Immature natural killer cell (primary cell): Measurements from ENCODE around the gene TELO2. TPM values are rescaled to one million over a fixed set of nuclear protein-coding genes. Genes with fewer than 3 reads are reported as not detected.

Experiments
- DNase-seq, 3 donors: peaks; one replicate each; pipeline ENCODE4 v3.0.0; 2022; ENCODE audit warnings: mixed read lengths in 1 of 3
- H3K27ac Mint-ChIP-seq, 6 donors: one replicate each; pipeline ENCODE4 v1.8.0; 2020; ENCODE audit warnings: mixed read lengths in 6 of 6, mild to moderate bottlenecking in 5 of 6, inconsistent platforms in 4 of 6, moderate library complexity in 3 of 6
- H3K27me3 Mint-ChIP-seq, 3 donors: one replicate each; pipeline ENCODE4 v1.8.0; 2020 to 2021; ENCODE audit warnings: low read depth in 3 of 3, mild to moderate bottlenecking in 3 of 3, mixed read lengths in 3 of 3, moderate library complexity in 3 of 3, inconsistent platforms in 1 of 3
- H3K36me3 Mint-ChIP-seq, 3 donors: one replicate each; pipeline ENCODE4 v1.8.0; 2020; ENCODE audit warnings: mixed read lengths in 3 of 3, inconsistent platforms in 2 of 3, mild to moderate bottlenecking in 2 of 3
- H3K4me1 Mint-ChIP-seq, 2 donors: one replicate each; pipeline ENCODE4 v1.8.0; 2020; ENCODE audit warnings: inconsistent platforms in 2 of 2, mild to moderate bottlenecking in 2 of 2, mixed read lengths in 2 of 2, moderate library complexity in 1 of 2
- H3K4me3 Mint-ChIP-seq, 5 donors: one replicate each; pipeline ENCODE4 v1.8.0; 2020; ENCODE audit warnings: mild to moderate bottlenecking in 5 of 5, mixed read lengths in 5 of 5, inconsistent platforms in 3 of 5, moderate library complexity in 3 of 5
- H3K9me3 Mint-ChIP-seq, 6 donors: one replicate each; pipeline ENCODE4 v1.8.0; 2020; ENCODE audit warnings: mild to moderate bottlenecking in 6 of 6, mixed read lengths in 6 of 6, inconsistent platforms in 4 of 6, moderate library complexity in 3 of 6
- polyA plus RNA-seq, 3 donors: library from polyadenylated mRNA; unstranded; fragments of 300-500 nt; fragmentation: Illumina TruSeq; gene quantifications; one replicate each; pipeline ENCODE4 v1.2.3, GENCODE V29; 2021

Gene TELO2
- polyA plus RNA-seq, 3 donors from 2014 or later = 12.0 to 16.4 (median 12.3) TPM

- Mint-ChIP-seq H3K27me3 (peaks cover 2% of the 10 kb centered on the region in 3 donors), H3K9me3 (no peaks in the 10 kb centered on the region), H3K36me3 (no peaks in the 10 kb centered on the region), H3K27ac (no peak overlapping the region), H3K4me1 (peaks cover 18 to 35% of the 10 kb centered on the region in 2 donors), H3K4me3 (no peak overlapping the region)
- DNase-seq = no peak
Observed at GRCh38 chr16:1531638-1531910, 38.4 kb downstream of the TELO2 start.

DNA sequence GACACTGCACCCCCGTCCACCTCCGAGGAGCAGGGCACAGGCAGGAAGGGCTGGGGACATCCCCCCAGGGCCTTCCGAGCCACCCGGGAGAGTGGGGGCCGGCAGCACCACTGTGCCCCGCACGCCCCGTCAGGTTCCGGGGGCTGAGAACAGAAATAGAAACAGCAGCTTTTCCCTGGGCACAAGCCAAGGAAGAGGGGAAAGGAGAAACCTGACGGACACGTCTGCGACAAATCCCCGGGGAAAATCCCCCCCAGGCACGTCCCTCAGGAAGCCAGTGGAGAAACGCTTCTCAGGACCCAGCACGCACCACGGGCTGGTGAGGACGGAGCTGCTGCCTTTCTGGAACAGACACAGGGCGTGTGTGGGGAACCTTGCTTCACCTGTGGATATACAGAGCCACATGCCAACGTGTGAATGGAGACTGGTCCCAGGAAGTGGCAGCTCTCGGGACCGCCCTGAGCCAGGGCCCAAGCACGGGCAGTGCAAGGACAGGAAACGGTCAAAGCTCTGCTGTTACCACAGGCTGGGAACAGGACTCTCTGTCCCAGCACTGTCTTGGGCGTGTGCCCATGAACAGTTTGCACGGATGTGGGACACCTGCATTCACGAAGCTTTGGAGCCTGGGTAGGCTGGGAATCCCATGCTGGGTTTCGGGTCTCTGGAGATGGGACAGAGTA is 39.1 kb downstream of the TELO2 start:
- H3K4me1 Mint-ChIP-seq = peaks cover 24 to 38% of the 10 kb centered on the region in 2 donors
- H3K36me3 Mint-ChIP-seq = no peaks in the 10 kb centered on the region
- H3K4me3 Mint-ChIP-seq = peak overlapping the region in 1 of 5 donors; percentile 91
- H3K9me3 Mint-ChIP-seq = no peaks in the 10 kb centered on the region
- peak overlapping the region in 3 of 6 donors; percentile 7 to 85 (median 31) for H3K27ac Mint-ChIP-seq
- DNase-seq = no peak
- peaks cover 2% of the 10 kb centered on the region in 3 donors for H3K27me3 Mint-ChIP-seq

DNA sequence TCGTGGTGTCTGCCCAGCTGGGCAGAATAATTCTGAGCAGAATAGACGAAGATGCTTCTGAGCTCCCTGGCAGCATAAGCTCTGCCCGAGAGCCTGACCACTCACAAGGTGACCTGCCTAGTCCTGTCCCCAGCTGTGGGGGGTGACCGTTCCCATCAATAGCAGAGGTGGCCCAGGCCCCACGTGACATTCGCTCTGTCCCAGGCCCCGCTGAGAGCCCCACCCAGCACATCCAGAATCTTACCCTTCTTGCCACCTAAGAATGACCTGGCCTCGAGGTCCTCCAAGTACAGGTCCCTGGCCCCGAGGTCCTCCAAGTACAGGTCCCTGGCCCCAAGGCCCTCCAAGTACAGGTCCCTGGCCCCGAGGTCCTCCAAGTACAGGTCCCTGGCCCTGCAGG is 39.6 kb downstream of the TELO2 start:
- H3K9me3 Mint-ChIP-seq = no peaks in the 10 kb centered on the region
- no peaks in the 10 kb centered on the region for H3K36me3 Mint-ChIP-seq
- DNase-seq = no peak

DNA sequence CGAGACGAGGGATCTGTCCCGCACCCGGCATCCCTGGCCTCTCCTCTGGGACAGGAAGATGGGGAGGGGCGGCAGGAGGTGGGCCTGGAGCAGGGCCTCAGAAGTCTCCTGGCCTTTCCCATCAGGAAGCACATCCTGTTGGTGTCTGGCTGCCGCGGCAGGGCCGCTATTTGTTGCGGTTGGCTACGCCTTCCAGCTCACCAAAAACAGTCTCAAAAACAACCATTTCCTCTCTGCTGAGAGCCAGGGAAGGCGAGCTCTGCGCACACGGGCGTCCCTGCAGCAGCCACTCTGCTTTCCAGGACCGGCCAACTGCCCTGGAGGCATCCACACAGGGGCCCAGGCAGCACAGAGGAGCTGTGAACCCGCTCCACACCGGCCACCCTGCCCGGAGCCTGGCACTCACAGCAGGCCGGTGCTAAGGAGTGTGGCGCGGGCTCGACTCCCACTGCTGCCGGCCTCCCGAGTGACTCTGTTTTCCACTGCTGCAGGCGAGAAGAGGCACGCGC is 40.3 kb downstream of the TELO2 start, which contains the start of gene TMEM204:
Gene TMEM204 (plus strand): TSS at position 224 of the 509 bp plus-strand sequence. CDS start 610 bp downstream, outside the sequence.
- Mint-ChIP-seq H3K9me3 (no peaks in the 10 kb centered on the region), H3K27ac (peak within 1 kb of the TSS; percentile 24 to 85 (median 71)), H3K27me3 (peaks cover 2% of the 10 kb centered on the region in 3 donors), H3K4me3 (peak within 1 kb of the TSS; percentile 78 to 91 (median 90)), H3K4me1 (peaks cover 37 to 46% of the 10 kb centered on the region in 2 donors), H3K36me3 (no peaks in the 10 kb centered on the region)
- peak; percentile 28 to 31 (median 29) for DNase-seq

More for the DNA sequence above, 39.6 kb downstream of the TELO2 start:
- H3K4me3 Mint-ChIP-seq = peak overlapping the region in 3 of 5 donors; percentile 86 to 91 (median 90)
- H3K27me3 Mint-ChIP-seq = peaks cover 2% of the 10 kb centered on the region in 3 donors
- peaks cover 30 to 43% of the 10 kb centered on the region in 2 donors for H3K4me1 Mint-ChIP-seq
- H3K27ac Mint-ChIP-seq = peak overlapping the region in 5 of 6 donors; percentile 7 to 85 (median 31)

GRCh38 chr16:1534021-1535020 is 41.2 kb downstream of the TELO2 start:
- no peak for DNase-seq
- Mint-ChIP-seq H3K4me1 (peaks cover 39 to 52% of the 10 kb centered on the region in 2 donors), H3K27me3 (peaks cover 2% of the 10 kb centered on the region in 3 donors), H3K9me3 (no peaks in the 10 kb centered on the region), H3K36me3 (no peaks in the 10 kb centered on the region), H3K27ac (peak overlapping the region; percentile 68 to 88 (median 78)), H3K4me3 (peak overlapping the region; percentile 78 to 91 (median 90))

DNA sequence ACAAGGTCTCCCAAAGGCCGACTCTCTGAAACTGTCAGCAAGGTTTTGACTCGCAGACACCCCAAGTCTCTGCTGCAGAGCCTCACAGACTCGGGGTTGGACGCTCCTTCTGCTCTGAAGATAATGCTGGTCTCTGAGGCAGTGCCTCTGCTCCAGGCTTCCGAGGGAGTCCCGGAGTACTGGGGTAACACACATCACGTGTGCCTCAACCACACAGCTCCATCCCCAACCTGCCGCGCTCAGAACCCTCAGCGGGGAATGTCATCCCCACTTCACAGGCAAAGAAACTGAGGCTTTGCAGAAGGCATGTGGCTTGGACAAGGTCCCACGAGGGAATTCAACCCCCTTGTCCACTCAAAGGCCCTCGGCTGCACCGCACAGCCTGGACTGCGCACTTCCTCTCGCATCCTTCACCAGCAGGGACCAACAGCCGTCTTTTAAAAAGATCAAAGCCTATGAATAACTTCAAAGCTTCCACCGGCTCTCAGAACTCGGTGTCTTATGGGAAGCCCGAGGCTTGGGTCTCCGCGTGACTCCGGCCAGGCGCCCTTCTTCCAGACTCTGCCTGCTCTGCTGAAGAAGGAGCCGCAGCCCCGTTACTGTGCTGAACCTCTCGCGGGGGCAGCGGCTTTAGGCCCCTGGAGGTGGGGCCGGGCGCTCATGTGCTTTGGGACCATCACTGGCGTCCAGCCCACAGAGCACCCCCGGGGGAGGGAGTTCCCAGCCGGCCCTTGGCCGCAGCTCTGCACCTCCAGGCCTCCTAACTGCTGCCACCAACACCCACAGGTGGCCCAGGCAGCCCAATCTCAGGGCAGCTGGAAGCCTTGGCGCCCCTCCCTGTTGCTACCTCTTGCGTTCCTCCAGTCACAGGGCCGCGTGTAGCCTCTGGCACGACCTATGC is 42.5 kb downstream of the TELO2 start:
- H3K9me3 Mint-ChIP-seq = no peaks in the 10 kb centered on the region
- peak overlapping the region; percentile 78 to 91 (median 90) for H3K4me3 Mint-ChIP-seq
- peaks cover 39 to 53% of the 10 kb centered on the region in 2 donors for H3K4me1 Mint-ChIP-seq
- DNase-seq = no peak
- no peaks in the 10 kb centered on the region for H3K36me3 Mint-ChIP-seq
- peak overlapping the region; percentile 56 to 88 (median 74) for H3K27ac Mint-ChIP-seq
- peaks cover 0 to 2% (median 0%) of the 10 kb centered on the region in 3 donors for H3K27me3 Mint-ChIP-seq

DNA sequence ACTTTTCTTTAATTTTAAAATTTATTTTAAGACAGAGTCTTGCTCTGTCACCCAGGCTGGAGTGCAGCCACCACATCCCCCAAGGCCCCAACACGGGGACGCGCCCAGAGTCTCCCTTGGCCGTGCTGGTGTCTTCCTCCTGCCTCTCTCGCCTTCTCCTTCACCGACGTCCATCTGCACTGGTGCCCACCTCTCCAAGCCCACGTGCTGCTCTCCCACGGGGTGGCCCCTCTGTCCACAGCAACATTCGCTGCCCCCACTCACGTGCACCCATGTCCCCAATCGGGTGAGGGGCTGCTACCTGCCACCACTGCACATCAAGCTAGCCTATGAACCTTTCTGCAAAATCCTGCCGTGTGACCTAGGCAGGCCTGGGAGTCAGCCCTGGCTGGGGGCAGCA is 43.4 kb downstream of the TELO2 start:
- Mint-ChIP-seq H3K27ac (peak overlapping the region in 2 of 6 donors; percentile 78 to 88), H3K36me3 (no peaks in the 10 kb centered on the region), H3K4me3 (peak overlapping the region in 4 of 5 donors; percentile 35 to 73 (median 50)), H3K4me1 (peaks cover 39 to 55% of the 10 kb centered on the region in 2 donors), H3K27me3 (peaks cover 0 to 2% (median 0%) of the 10 kb centered on the region in 3 donors), H3K9me3 (no peaks in the 10 kb centered on the region)
- no peak for DNase-seq

- no peaks in the 10 kb centered on the region for H3K9me3 Mint-ChIP-seq
- peaks cover 0 to 2% (median 2%) of the 10 kb centered on the region in 3 donors for H3K27me3 Mint-ChIP-seq
- peak overlapping the region in 3 of 5 donors; percentile 35 to 73 (median 63) for H3K4me3 Mint-ChIP-seq
- no peaks in the 10 kb centered on the region for H3K36me3 Mint-ChIP-seq
- H3K4me1 Mint-ChIP-seq = peaks cover 39 to 55% of the 10 kb centered on the region in 2 donors
- DNase-seq = no peak
- peak overlapping the region in 1 of 6 donors; percentile 78 for H3K27ac Mint-ChIP-seq
Observed at GRCh38 chr16:1537138-1537577, 44.0 kb downstream of the TELO2 start.

- peaks cover 0 to 2% (median 2%) of the 10 kb centered on the region in 3 donors for H3K27me3 Mint-ChIP-seq
- DNase-seq = peak in 1 of 3 donors; percentile 14
- peak overlapping the region in 4 of 5 donors; percentile 8 to 57 (median 30) for H3K4me3 Mint-ChIP-seq
- no peaks in the 10 kb centered on the region for H3K36me3 Mint-ChIP-seq
- H3K4me1 Mint-ChIP-seq = peaks cover 40 to 58% of the 10 kb centered on the region in 2 donors
- H3K9me3 Mint-ChIP-seq = no peaks in the 10 kb centered on the region
- peak overlapping the region in 3 of 6 donors; percentile 21 to 64 (median 57) for H3K27ac Mint-ChIP-seq
Observed at GRCh38 chr16:1537763-1538289, 44.7 kb downstream of the TELO2 start.

DNA sequence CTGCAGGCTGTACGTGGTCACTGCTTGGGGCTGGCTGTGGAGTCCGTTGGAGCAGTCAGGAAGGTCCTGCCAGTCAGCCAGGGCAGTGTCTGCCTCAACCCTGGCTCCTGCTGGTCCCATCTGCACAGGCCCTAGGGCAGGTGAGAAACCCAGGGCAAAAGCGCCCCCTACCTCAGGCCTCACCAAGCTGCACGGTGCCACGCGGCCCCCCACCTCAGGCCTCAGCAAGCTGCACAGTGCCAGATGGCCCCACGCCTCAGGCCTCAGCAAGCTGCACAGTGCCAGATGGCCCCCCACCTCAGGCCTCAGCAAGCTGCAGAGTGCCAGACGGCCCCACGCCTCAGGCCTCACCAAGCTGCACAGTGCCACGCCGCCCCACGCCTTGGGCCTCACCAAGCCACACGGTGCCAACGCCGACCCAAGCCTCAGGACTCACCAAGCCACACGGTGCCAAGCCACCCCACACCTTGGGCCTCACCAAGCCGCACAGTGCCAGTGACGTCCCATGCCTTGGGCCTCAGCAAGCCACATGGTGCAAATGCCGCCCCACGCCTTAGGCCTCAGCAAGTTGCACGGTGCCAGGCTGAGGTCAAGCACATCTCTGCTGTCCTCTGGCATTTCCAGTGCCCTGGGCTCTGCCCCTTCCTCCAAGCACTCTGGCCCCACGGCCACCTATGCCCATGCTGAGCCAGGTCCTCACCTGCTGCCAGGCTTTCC is 45.8 kb downstream of the TELO2 start:
- Mint-ChIP-seq H3K4me3 (no peak overlapping the region), H3K9me3 (no peaks in the 10 kb centered on the region), H3K36me3 (no peaks in the 10 kb centered on the region), H3K27me3 (peaks cover 0 to 4% (median 2%) of the 10 kb centered on the region in 3 donors), H3K27ac (peak overlapping the region in 2 of 6 donors; percentile 17 to 29), H3K4me1 (peaks cover 52 to 63% of the 10 kb centered on the region in 2 donors)
- DNase-seq = no peak

DNA sequence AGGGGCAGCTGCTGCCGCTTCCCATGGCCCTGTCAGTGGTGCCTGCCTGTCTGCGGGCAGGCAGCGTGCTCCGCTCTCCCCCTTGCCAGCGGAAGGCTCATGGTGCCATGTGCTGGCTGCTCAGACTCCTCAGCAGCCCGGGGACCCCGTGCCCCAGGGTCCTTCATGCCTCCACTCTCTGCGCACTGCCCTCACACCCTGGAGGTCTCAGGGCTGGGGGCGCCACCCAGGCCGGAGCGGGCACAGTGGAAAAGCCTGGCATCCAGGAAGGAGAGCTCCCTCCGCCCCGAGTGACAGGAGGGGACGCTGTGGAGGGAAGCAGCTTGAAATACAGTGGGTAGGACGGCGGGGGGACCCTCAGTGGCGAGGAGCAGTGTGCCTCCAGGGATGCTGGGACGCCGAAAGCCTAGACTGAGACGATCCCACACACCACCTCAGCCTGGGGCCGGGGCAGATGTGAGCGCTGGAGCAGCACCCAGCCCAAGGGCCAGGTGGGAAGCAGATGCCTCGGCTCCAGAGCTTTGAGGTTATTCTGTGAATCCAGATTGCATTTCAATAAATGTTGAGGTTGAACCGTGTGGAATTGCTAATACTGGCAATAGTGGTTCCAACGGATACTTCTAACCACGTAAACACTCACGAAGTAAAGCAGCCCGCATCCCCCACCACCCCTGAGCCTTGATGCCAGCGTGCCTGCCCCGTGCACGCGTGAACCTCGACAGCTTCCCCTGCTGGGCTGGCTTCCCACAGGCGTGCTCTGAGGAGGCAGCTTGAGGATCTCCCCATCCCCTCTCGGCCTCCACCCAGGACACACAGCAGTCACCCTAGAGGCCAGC is 46.8 kb downstream of the TELO2 start:
- Mint-ChIP-seq H3K4me1 (peaks cover 50 to 67% of the 10 kb centered on the region in 2 donors), H3K9me3 (no peaks in the 10 kb centered on the region), H3K4me3 (no peak overlapping the region), H3K36me3 (no peaks in the 10 kb centered on the region), H3K27me3 (peaks cover 0 to 4% (median 2%) of the 10 kb centered on the region in 3 donors), H3K27ac (peak overlapping the region in 1 of 6 donors; percentile 28)
- DNase-seq = no peak
